WTC11 (cell line): ENCODE data around the gene FHOD3. TPM values are rescaled to one million over a fixed set of nuclear protein-coding genes. Genes with fewer than 3 reads are reported as not detected.

Source experiments
- ATAC-seq: fragments of 200-7000 bp; cut with Tn5 transposase; 2 replicates; pipeline ENCODE4 v1.10.0; 2021; ENCODE audit warnings: mild to moderate bottlenecking, moderate library complexity
- CTCF ChIA-PET: fragments of 300-600 bp; sonication (Branson Sonifier 250); formaldehyde crosslinking; loops from one replicate; lab custom pipeline; 2021; ENCODE audit warnings: antibody characterized with exemption; lab: Charles Lee
- POLR2A ChIA-PET: fragments of 350-600 bp; sonication (Branson Sonifier 250); formaldehyde crosslinking; loops from one replicate; lab custom pipeline; 2021; ENCODE audit warnings: antibody characterized with exemption; lab: Charles Lee
- DNase-seq: peaks from one replicate; pipeline ENCODE4 v3.0.0; 2021; ENCODE audit warnings: low spot score
- H3K27ac Mint-ChIP-seq: 2 replicates; pipeline ENCODE4 v1.8.0; 2021; ENCODE audit warnings: mixed read lengths
- H3K27me3 Mint-ChIP-seq: 2 replicates; pipeline ENCODE4 v1.8.0; 2021; ENCODE audit warnings: low read depth, mild to moderate bottlenecking, moderate library complexity, mixed read lengths
- H3K36me3 Mint-ChIP-seq: 2 replicates; pipeline ENCODE4 v1.8.0; 2021; ENCODE audit warnings: mixed read lengths
- H3K4me1 Mint-ChIP-seq: 2 replicates; pipeline ENCODE4 v1.8.0; 2022; ENCODE audit warnings: mixed read lengths
- H3K4me3 Mint-ChIP-seq: 2 replicates; pipeline ENCODE4 v1.8.0; 2021; ENCODE audit warnings: mild to moderate bottlenecking, moderate library complexity, mixed read lengths
- H3K9me3 Mint-ChIP-seq: 2 replicates; pipeline ENCODE4 v1.8.0; 2021; ENCODE audit warnings: mixed read lengths
- ARID4B ChIP-seq: sonication (generic); formaldehyde crosslinking; IDR thresholded peaks from 2 replicates; pipeline ENCODE4 v1.8.0; 2023; ENCODE audit warnings: missing genetic modification reagents, mild to moderate bottlenecking, borderline replicate concordance
- CBFB ChIP-seq: sonication (generic); formaldehyde crosslinking; IDR thresholded peaks from 2 replicates; pipeline ENCODE4 v1.8.1; 2022; ENCODE audit warnings: mild to moderate bottlenecking, low read depth, missing genetic modification reagents
- CREM ChIP-seq: sonication (generic); formaldehyde crosslinking; IDR thresholded peaks from 2 replicates; pipeline ENCODE4 v1.8.1; 2022; ENCODE audit warnings: mild to moderate bottlenecking, missing genetic modification reagents, moderate library complexity
- E2F1 ChIP-seq: sonication (generic); formaldehyde crosslinking; IDR thresholded peaks from 2 replicates; pipeline ENCODE4 v1.8.0; 2022; ENCODE audit warnings: mild to moderate bottlenecking, missing genetic modification reagents
- EMX1 ChIP-seq: fragments of 250-450 bp; sonication (Bioruptor Pico); IDR thresholded peaks from 2 replicates; pipeline ENCODE4 v1.8.0; 2021; ENCODE audit warnings: mild to moderate bottlenecking
- FOXJ3 ChIP-seq: sonication (generic); formaldehyde crosslinking; IDR thresholded peaks from 2 replicates; pipeline ENCODE4 v1.9.0; 2021; ENCODE audit warnings: missing genetic modification reagents, mild to moderate bottlenecking, borderline replicate concordance
- GRHL2 ChIP-seq: fragments of 250-450 bp; sonication (Bioruptor Pico); IDR thresholded peaks from 2 replicates; pipeline ENCODE4 v1.8.0; 2022; ENCODE audit warnings: mild to moderate bottlenecking, moderate library complexity; ENCODE audit not compliant: insufficient replicate concordance, severe bottlenecking
- HMGA2 ChIP-seq: fragments of 250-450 bp; sonication (Bioruptor Pico); IDR thresholded peaks from 2 replicates; pipeline ENCODE4 v1.4.0; 2021; ENCODE audit warnings: mild to moderate bottlenecking, moderate library complexity
- IRF2 ChIP-seq: sonication (generic); formaldehyde crosslinking; IDR thresholded peaks from 2 replicates; pipeline ENCODE4 v1.8.0; 2022; ENCODE audit warnings: low read depth, missing genetic modification reagents, borderline replicate concordance
- JUN ChIP-seq: sonication (generic); formaldehyde crosslinking; IDR thresholded peaks from 2 replicates; pipeline ENCODE4 v1.8.0; 2023; ENCODE audit warnings: mild to moderate bottlenecking, missing genetic modification reagents
- MYBL2 ChIP-seq: sonication (generic); formaldehyde crosslinking; IDR thresholded peaks from 2 replicates; pipeline ENCODE4 v1.8.1; 2023; ENCODE audit warnings: mild to moderate bottlenecking, moderate library complexity, missing genetic modification reagents
- NFYB ChIP-seq: sonication (generic); formaldehyde crosslinking; conservative IDR thresholded peaks from 2 replicates; pipeline ENCODE4 v1.8.0; 2022; ENCODE audit warnings: low read depth, missing genetic modification reagents
- NR1H2 ChIP-seq: sonication (generic); formaldehyde crosslinking; IDR thresholded peaks from 2 replicates; pipeline ENCODE4 v1.9.0; 2021; ENCODE audit warnings: mild to moderate bottlenecking, moderate library complexity, missing genetic modification reagents
- NR2C2 ChIP-seq: sonication (generic); formaldehyde crosslinking; IDR thresholded peaks from 2 replicates; pipeline ENCODE4 v1.8.0; 2022; ENCODE audit warnings: mild to moderate bottlenecking, missing genetic modification reagents
- PREB ChIP-seq: sonication (generic); formaldehyde crosslinking; IDR thresholded peaks from 2 replicates; pipeline ENCODE4 v1.8.1; 2022; ENCODE audit warnings: mild to moderate bottlenecking, missing genetic modification reagents, moderate library complexity, borderline replicate concordance
- RORB ChIP-seq: fragments of 250-450 bp; sonication (Bioruptor Pico); IDR thresholded peaks from 2 replicates; pipeline ENCODE4 v1.9.0; 2021; ENCODE audit warnings: mild to moderate bottlenecking
- STAT6 ChIP-seq: sonication (generic); formaldehyde crosslinking; conservative IDR thresholded peaks from 2 replicates; pipeline ENCODE4 v1.8.1; 2023; ENCODE audit warnings: mild to moderate bottlenecking, low read depth, missing genetic modification reagents, moderate library complexity
- TCF7 ChIP-seq: sonication (generic); formaldehyde crosslinking; IDR thresholded peaks from 2 replicates; pipeline ENCODE4 v1.8.0; 2022; ENCODE audit warnings: mild to moderate bottlenecking, low read depth, missing genetic modification reagents, moderate library complexity
- ZNF121 ChIP-seq: sonication (generic); formaldehyde crosslinking; IDR thresholded peaks from 2 replicates; pipeline ENCODE4 v1.8.0; 2023; ENCODE audit warnings: missing genetic modification reagents
- ZNF219 ChIP-seq: sonication (generic); formaldehyde crosslinking; IDR thresholded peaks from 2 replicates; pipeline ENCODE4 v1.8.0; 2023; ENCODE audit warnings: missing genetic modification reagents, mild to moderate bottlenecking, borderline replicate concordance
- ZNF232 ChIP-seq: sonication (generic); formaldehyde crosslinking; IDR thresholded peaks from 2 replicates; pipeline ENCODE4 v1.8.0; 2022; ENCODE audit warnings: mild to moderate bottlenecking, missing genetic modification reagents
- ZNF396 ChIP-seq: fragments of 250-450 bp; sonication (Bioruptor Pico); IDR thresholded peaks from 2 replicates; pipeline ENCODE4 v1.8.0; 2021; ENCODE audit warnings: mild to moderate bottlenecking, moderate library complexity, borderline replicate concordance
- ZNF671 ChIP-seq: fragments of 250-450 bp; sonication (Bioruptor Pico); IDR thresholded peaks from 2 replicates; pipeline ENCODE4 v1.8.0; 2021; ENCODE audit warnings: mild to moderate bottlenecking
- total RNA-seq: library from RNA; stranded (reverse); gene quantifications from 3 replicates; pipeline ENCODE4 v1.2.3, GENCODE V29; 2021

Gene FHOD3
- total RNA-seq, 1 experiment from 2014 or later, result 3.8 TPM

- TF ChIP-seq MYBL2 (CRISPR knock-in tag) (no peak), ZNF121 (no peak), STAT6 (CRISPR knock-in tag) (no peak), GRHL2 (no peak), NFYB (CRISPR knock-in tag) (no peak), NR1H2 (CRISPR knock-in tag) (no peak), FOXJ3 (CRISPR knock-in tag) (no peak), HMGA2 (no peak)
Observed at GRCh38 chr18:36301884-36302283, 4.4 kb downstream of the FHOD3 start (continued).

GRCh38 chr18:36302676-36303075, 5.2 kb downstream of the FHOD3 start:
- ChIA-PET POLR2A (no interaction called here), CTCF (no interaction called here)
- DNase-seq (no peak), ATAC-seq (no peak)
- Mint-ChIP-seq H3K9me3 (no peaks in the 10 kb centered on the region), H3K27me3 (peaks cover 27% of the 10 kb centered on the region), H3K4me1 (peaks cover 13% of the 10 kb centered on the region), H3K27ac (no peak overlapping the region), H3K4me3 (no peak overlapping the region), H3K36me3 (no peaks in the 10 kb centered on the region)
- no peak for TF ChIP-seq ZNF396 (CRISPR knock-in tag)
- no peak for TF ChIP-seq HMGA2
- no peak for TF ChIP-seq NR2C2
- no peak for TF ChIP-seq CREM (CRISPR knock-in tag)
- TF ChIP-seq ARID4B, result no peak
- TF ChIP-seq CBFB (CRISPR knock-in tag), result no peak
- TF ChIP-seq ZNF219 (CRISPR knock-in tag), result no peak
- TF ChIP-seq ZNF671 (CRISPR knock-in tag), result no peak
- no peak for TF ChIP-seq EMX1 (CRISPR knock-in tag)
- no peak for TF ChIP-seq E2F1 (CRISPR knock-in tag)
- TF ChIP-seq RORB, result no peak
- no peak for TF ChIP-seq NFYB (CRISPR knock-in tag)
- TF ChIP-seq ZNF121, result no peak
- no peak for TF ChIP-seq PREB (CRISPR knock-in tag)
- TF ChIP-seq TCF7 (CRISPR knock-in tag), result no peak
- no peak for TF ChIP-seq IRF2
- TF ChIP-seq JUN (CRISPR knock-in tag), result no peak
- no peak for TF ChIP-seq MYBL2 (CRISPR knock-in tag)
- TF ChIP-seq ZNF232, result no peak
